IMR-90 (cell line): ENCODE data around the gene PIGM. TPM values are rescaled to one million over a fixed set of nuclear protein-coding genes. Genes with fewer than 3 reads are reported as not detected.

Experiments used
- ATAC-seq: fragments of 200-7000 bp; cut with Tn5 transposase; 2 replicates; pipeline ENCODE4 v1.9.1; 2020; ENCODE audit warnings: low read depth, mild to moderate bottlenecking, moderate library complexity
- BruUV-seq: library from RNA; stranded (reverse); fragments of 400-500 nt; replicated peaks from 2 replicates; lab custom pipeline; 2021; lab: Mats Ljungman, UMichigan
- CTCF ChIA-PET: fragments of 300-600 bp; formaldehyde crosslinking; extraction: SDS; loops from one replicate; lab custom pipeline; 2021; ENCODE audit warnings: antibody characterized with exemption; lab: Yijun Ruan, JAX
- POLR2A ChIA-PET: fragments of 300-600 bp; sonication (Branson Sonifier 250); formaldehyde crosslinking; loops from one replicate; lab custom pipeline; 2022; ENCODE audit warnings: antibody characterized with exemption; ENCODE audit not compliant: unreplicated experiment; lab: Charles Lee
- DNase-seq: peaks from one replicate; pipeline ENCODE4 v3.0.0; 2013
- H2AFZ ChIP-seq: replicated peaks from 2 replicates; pipeline ENCODE3; 2013; ENCODE audit warnings: low read length, mild to moderate bottlenecking; ENCODE audit not compliant: poor library complexity
- H2AK5ac ChIP-seq: 2 replicates; pipeline ENCODE4 v1.6.1; 2013; ENCODE audit warnings: low read depth, low read length, inconsistent platforms
- H2AK9ac ChIP-seq: replicated peaks from 2 replicates; pipeline ENCODE3; 2013; ENCODE audit warnings: mild to moderate bottlenecking, low read depth, low read length, moderate library complexity; ENCODE audit not compliant: poor library complexity
- H2BK120ac ChIP-seq: 2 replicates; pipeline ENCODE4 v1.6.1; 2013; ENCODE audit warnings: low read depth, low read length, inconsistent platforms
- H2BK15ac ChIP-seq: 3 replicates; pipeline ENCODE4 v1.6.1; 2013; ENCODE audit warnings: low read depth, low read length, inconsistent platforms
- H2BK20ac ChIP-seq: 2 replicates; pipeline ENCODE4 v1.6.1; 2013; ENCODE audit warnings: low read depth, mild to moderate bottlenecking, inconsistent platforms, low read length, moderate library complexity
- H2BK5ac ChIP-seq: 2 replicates; pipeline ENCODE4 v1.6.1; 2013; ENCODE audit warnings: mild to moderate bottlenecking, low read depth, low read length, inconsistent platforms; ENCODE audit not compliant: poor library complexity, severe bottlenecking
- H3K14ac ChIP-seq: replicated peaks from 2 replicates; pipeline ENCODE4 v1.6.1; 2013; ENCODE audit warnings: low read depth, low read length, inconsistent platforms
- H3K18ac ChIP-seq: 2 replicates; pipeline ENCODE4 v1.6.1; 2013; ENCODE audit warnings: low read depth, low read length, control low read depth
- H3K23ac ChIP-seq: 2 replicates; pipeline ENCODE4 v1.6.1; 2013; ENCODE audit warnings: low read depth, low read length, inconsistent platforms
- H3K27ac ChIP-seq: 2 replicates; pipeline ENCODE4 v1.5.1; 2013; ENCODE audit warnings: mild to moderate bottlenecking, control low read depth, low read length; ENCODE audit not compliant: insufficient read depth
- H3K27me3 ChIP-seq: 2 replicates; pipeline ENCODE4 v1.6.1; 2013; ENCODE audit warnings: low read length; ENCODE audit not compliant: control insufficient read depth, insufficient read depth
- H3K36me3 ChIP-seq: 2 replicates; pipeline ENCODE4 v1.6.1; 2013; ENCODE audit warnings: low read length, mixed read lengths; ENCODE audit not compliant: control insufficient read depth, insufficient read depth
- H3K4ac ChIP-seq: 2 replicates; pipeline ENCODE4 v1.6.1; 2013; ENCODE audit warnings: low read depth, low read length, inconsistent platforms
- H3K4me1 ChIP-seq: 2 replicates; pipeline ENCODE4 v1.6.1; 2013; ENCODE audit warnings: low read length, mixed read lengths; ENCODE audit not compliant: control insufficient read depth, insufficient read depth
- H3K4me2 ChIP-seq: 2 replicates; pipeline ENCODE4 v1.6.1; 2013; ENCODE audit warnings: low read depth, mild to moderate bottlenecking, control low read depth, low read length, moderate library complexity
- H3K4me3 ChIP-seq: 2 replicates; pipeline ENCODE4 v1.5.1; 2013; ENCODE audit warnings: low read depth, mild to moderate bottlenecking, control low read depth, low read length, moderate library complexity; ENCODE audit not compliant: insufficient read depth
- H3K56ac ChIP-seq: 2 replicates; pipeline ENCODE4 v1.6.1; 2013; ENCODE audit warnings: low read length, inconsistent platforms; ENCODE audit not compliant: insufficient read depth; ENCODE audit errors: extremely low read depth
- H3K79me1 ChIP-seq, 2 experiments: 2 replicates each; pipeline ENCODE4 v1.6.1; 2013; ENCODE audit warnings: low read length in 2 of 2, inconsistent platforms in 1 of 2, low read depth in 1 of 2
- H3K9ac ChIP-seq: 2 replicates; pipeline ENCODE4 v1.6.1; 2013; ENCODE audit warnings: low read depth, low read length, control low read depth
- H3K9me1 ChIP-seq: 2 replicates; pipeline ENCODE4 v1.6.1; 2013; ENCODE audit warnings: low read length, inconsistent platforms; ENCODE audit not compliant: insufficient read depth
- H3K9me3 ChIP-seq: 2 replicates; pipeline ENCODE4 v1.6.1; 2013; ENCODE audit warnings: low read length; ENCODE audit not compliant: control insufficient read depth, insufficient read depth
- H4K20me1 ChIP-seq: 2 replicates; pipeline ENCODE4 v1.6.1; 2013; ENCODE audit warnings: low read length, inconsistent platforms; ENCODE audit not compliant: insufficient read depth
- H4K5ac ChIP-seq: 2 replicates; pipeline ENCODE4 v1.6.1; 2013; ENCODE audit warnings: mild to moderate bottlenecking, low read depth, low read length, control low read depth
- H4K8ac ChIP-seq, 2 experiments: 2 replicates each; pipeline ENCODE4 v1.6.1; 2013; ENCODE audit warnings: low read depth in 2 of 2, low read length in 2 of 2, control low read depth in 1 of 2, inconsistent platforms in 1 of 2
- H4K91ac ChIP-seq: 2 replicates; pipeline ENCODE4 v1.6.1; 2013; ENCODE audit warnings: low read depth, low read length, inconsistent platforms; ENCODE audit not compliant: insufficient read depth
- BHLHE40 ChIP-seq: fragments of 150-350 bp; IDR thresholded peaks from 2 replicates; pipeline ENCODE4 v1.6.1; 2016; ENCODE audit warnings: mild to moderate bottlenecking, low read depth, low read length
- MXI1 ChIP-seq: IDR thresholded peaks from 2 replicates; pipeline ENCODE4 v1.6.1; 2012; ENCODE audit warnings: low read depth, mild to moderate bottlenecking, low read length, moderate library complexity, borderline replicate concordance
- WGBS, 2 experiments: methylation state at CpG; one replicate each; pipeline versions ENCODE4 v1.1.5 to v1.1.7; 2013; ENCODE audit warnings: missing lambda C conversion rate in 2 of 2; ENCODE audit not compliant: insufficient read length in 1 of 2; ENCODE audit errors: extremely low coverage in 2 of 2; 5-methylcytosine and 5-hydroxymethylcytosine counted together
- dilution Hi-C: fragments of 300-500 bp; cut with HindIII; formaldehyde crosslinking; loops from one replicate; pipeline ENCODE4 v1.14.3; 2018; ENCODE audit warnings: low sequenced_read_pairs; ENCODE audit not compliant: unreplicated experiment
- in situ Hi-C: fragments of 300-500 bp; cut with MboI; formaldehyde crosslinking; loops from 3 replicates; pipeline ENCODE4 v1.14.3; 2019; ENCODE audit warnings: low sequenced_read_pairs, inconsistent platforms, mixed read lengths
- intact Hi-C: fragments of 100-400 bp; cut with micrococcal nuclease; formaldehyde crosslinking; loops from 2 replicates; pipeline ENCODE4 v1.10.0; 2022
- polyA plus RNA-seq, 3 experiments: library from polyadenylated mRNA; depleted of rRNA; stranded (reverse); fragments of >200 nt; gene quantifications; 2 replicates each; pipeline ENCODE4 v1.2.3, GENCODE V29; 2012; ENCODE audit warnings: low replicate concordance in 1 of 3
- total RNA-seq: library from RNA; depleted of rRNA; stranded (reverse); fragments of >200 nt; gene quantifications from 2 replicates; pipeline ENCODE4 v1.2.3, GENCODE V29; 2012
- TF ChIP-seq, protein P1 (sequence below): conservative IDR thresholded peaks from 2 replicates; pipeline ENCODE4 v1.5.1; 2012; ENCODE audit warnings: mild to moderate bottlenecking, low read depth, low read length, improper control_type of control experiment

Gene PIGM
- total and polyA plus RNA-seq, 2 of the 4 experiments (the other 2 are of a cell fraction), result 2.9 TPM

DNA sequence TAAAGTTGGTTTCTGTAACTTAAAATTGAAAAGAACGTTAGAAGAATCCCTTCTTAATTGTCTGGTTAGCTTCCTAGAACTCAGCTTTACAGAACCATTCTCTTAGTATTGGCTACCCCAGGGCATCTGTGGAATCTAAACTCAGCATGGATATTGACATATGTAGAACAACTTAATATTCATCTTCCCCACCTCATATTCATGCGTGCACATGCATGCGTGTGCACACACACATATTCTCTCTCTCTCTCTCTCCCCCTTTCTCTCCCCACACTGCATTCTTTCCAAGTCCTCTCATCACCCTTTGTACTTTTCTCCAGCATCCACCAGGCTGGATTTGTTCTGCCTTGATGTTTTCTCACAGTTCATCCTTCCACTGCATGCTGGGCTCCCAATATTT, 13.4 kb downstream of the PIGM start:
- TF ChIP-seq BHLHE40 (no peak), MXI1 (no peak)
- TF ChIP-seq, protein P1, sequence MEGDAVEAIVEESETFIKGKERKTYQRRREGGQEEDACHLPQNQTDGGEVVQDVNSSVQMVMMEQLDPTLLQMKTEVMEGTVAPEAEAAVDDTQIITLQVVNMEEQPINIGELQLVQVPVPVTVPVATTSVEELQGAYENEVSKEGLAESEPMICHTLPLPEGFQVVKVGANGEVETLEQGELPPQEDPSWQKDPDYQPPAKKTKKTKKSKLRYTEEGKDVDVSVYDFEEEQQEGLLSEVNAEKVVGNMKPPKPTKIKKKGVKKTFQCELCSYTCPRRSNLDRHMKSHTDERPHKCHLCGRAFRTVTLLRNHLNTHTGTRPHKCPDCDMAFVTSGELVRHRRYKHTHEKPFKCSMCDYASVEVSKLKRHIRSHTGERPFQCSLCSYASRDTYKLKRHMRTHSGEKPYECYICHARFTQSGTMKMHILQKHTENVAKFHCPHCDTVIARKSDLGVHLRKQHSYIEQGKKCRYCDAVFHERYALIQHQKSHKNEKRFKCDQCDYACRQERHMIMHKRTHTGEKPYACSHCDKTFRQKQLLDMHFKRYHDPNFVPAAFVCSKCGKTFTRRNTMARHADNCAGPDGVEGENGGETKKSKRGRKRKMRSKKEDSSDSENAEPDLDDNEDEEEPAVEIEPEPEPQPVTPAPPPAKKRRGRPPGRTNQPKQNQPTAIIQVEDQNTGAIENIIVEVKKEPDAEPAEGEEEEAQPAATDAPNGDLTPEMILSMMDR, result no peak
- no peak overlapping the region for H2BK5ac ChIP-seq
- no peak overlapping the region for H3K14ac ChIP-seq
- DNase-seq (no peak), ATAC-seq (no peak)
- no peaks in the 10 kb centered on the region for H3K9me3 ChIP-seq
- H3K56ac ChIP-seq, result no peak overlapping the region
- no peak overlapping the region for H2BK120ac ChIP-seq
- no peak overlapping the region for H3K18ac ChIP-seq
- H3K79me1 ChIP-seq, result no peaks in the 10 kb centered on the region
- no TSS peak for BruUV-seq
- H3K4ac ChIP-seq, result no peak overlapping the region
- no peak overlapping the region for H2AK9ac ChIP-seq
- H4K91ac ChIP-seq, result no peak overlapping the region
- 83% methylated on average over 2 of the region's 3 CpGs; no CpG with 5 or more reads in 1 of the 2 experiments for WGBS, 2 experiments
- ChIA-PET POLR2A (no interaction called here), CTCF (interaction anchor here (6.5 kb wide), 1 partner anchor 12 kb away, joined by 34 read pairs; no protein-coding TSS in a partner anchor)
- H2BK15ac ChIP-seq, result no peak overlapping the region
- intact Hi-C loops, result loop anchor here (10.0 kb wide), 1 partner anchor 804 kb away; no protein-coding TSS in a partner anchor
- H3K4me1 ChIP-seq, result peaks cover 6% of the 10 kb centered on the region
- H3K9me1 ChIP-seq, result no peaks in the 10 kb centered on the region
- H3K27ac ChIP-seq, result no peak overlapping the region
- no peak overlapping the region for H3K9ac ChIP-seq
- dilution Hi-C loops, result no loop called here
- no peak overlapping the region for H4K8ac ChIP-seq
- H3K4me2 ChIP-seq, result no peak overlapping the region
- H3K23ac ChIP-seq, result no peak overlapping the region
- no peak overlapping the region for H3K4me3 ChIP-seq
- no peak overlapping the region for H2BK20ac ChIP-seq
- H2AK5ac ChIP-seq, result no peak overlapping the region
- in situ Hi-C loops, result no loop called here
- H2AFZ ChIP-seq, result no peak overlapping the region
- no peaks in the 10 kb centered on the region for H4K20me1 ChIP-seq
- no peak overlapping the region for H4K5ac ChIP-seq
- no peaks in the 10 kb centered on the region for H3K36me3 ChIP-seq
- peaks cover 19% of the 10 kb centered on the region for H3K27me3 ChIP-seq
